H1 (cell line): ENCODE results near the gene ESRP2. TPM values are rescaled to one million over a fixed set of nuclear protein-coding genes. Genes with fewer than 3 reads are reported as not detected.

Experiments used
- CTCF ChIA-PET: fragments of 300-600 bp; sonication (Branson Sonifier 250); formaldehyde crosslinking; loops from one replicate; lab custom pipeline; 2021; ENCODE audit not compliant: partially characterized antibody; lab: Charles Lee
- POLR2A ChIA-PET: fragments of 300-600 bp; sonication (Branson Sonifier 250); formaldehyde crosslinking; loops from one replicate; lab custom pipeline; 2021; ENCODE audit warnings: inconsistent platforms; ENCODE audit not compliant: partially characterized antibody; lab: Charles Lee
- DNase-seq, 2 experiments: peaks; one replicate each; pipeline versions ENCODE4 v3.0.0 to v3.0.0-alpha.2; 2010 to 2022; ENCODE audit warnings: low spot score in 2 of 2, low read depth in 1 of 2, mixed read lengths in 1 of 2
- FAIRE-seq: peaks from 2 replicates; lab custom pipeline; 2011; peaks lifted over from hg19 to GRCh38; lab: Jason Lieb, UNC
- H2AFZ ChIP-seq: 2 replicates; pipeline ENCODE4 v1.8.1; 2012; ENCODE audit warnings: low read length, inconsistent platforms
- H2AK5ac ChIP-seq: 2 replicates; pipeline ENCODE4 v1.6.1; 2013; ENCODE audit warnings: low read depth, low read length
- H2BK120ac ChIP-seq: replicated peaks from 2 replicates; pipeline ENCODE3; 2013; ENCODE audit warnings: low read depth, low read length, inconsistent platforms
- H2BK12ac ChIP-seq: 2 replicates; pipeline ENCODE4 v1.6.1; 2013; ENCODE audit warnings: low read depth, low read length
- H2BK15ac ChIP-seq: 2 replicates; pipeline ENCODE4 v1.6.1; 2013; ENCODE audit warnings: low read length
- H2BK20ac ChIP-seq: 2 replicates; pipeline ENCODE4 v1.6.1; 2013; ENCODE audit warnings: low read length
- H2BK5ac ChIP-seq: 2 replicates; pipeline ENCODE4 v1.6.1; 2013; ENCODE audit warnings: low read depth, low read length
- H3K14ac ChIP-seq: 2 replicates; pipeline ENCODE4 v1.6.1; 2013; ENCODE audit warnings: inconsistent platforms; ENCODE audit not compliant: insufficient read length
- H3K18ac ChIP-seq: 2 replicates; pipeline ENCODE4 v1.6.1; 2013; ENCODE audit warnings: low read length; ENCODE audit errors: extremely low read depth
- H3K23ac ChIP-seq: 2 replicates; pipeline ENCODE4 v1.6.1; 2013; ENCODE audit warnings: inconsistent platforms; ENCODE audit not compliant: insufficient read length
- H3K23me2 ChIP-seq: 2 replicates; pipeline ENCODE4 v1.6.1; 2013; ENCODE audit warnings: low read depth, low read length
- H3K27ac ChIP-seq: 2 replicates; pipeline ENCODE4 v1.6.1; 2011; ENCODE audit warnings: low read depth, low read length, inconsistent platforms
- H3K27me3 ChIP-seq, 4 experiments: replicated peaks in 1 of 4; 1 replicate in 1 of 4; 2 replicates in 3 of 4; pipeline versions ENCODE4 v1.6.1 to v1.8.1; 2011 to 2013; ENCODE audit warnings: low read length in 3 of 4, mild to moderate bottlenecking in 3 of 4, inconsistent platforms in 2 of 4, mixed read lengths in 2 of 4, moderate library complexity in 1 of 4; ENCODE audit not compliant: control insufficient read depth in 3 of 4, insufficient read depth in 3 of 4; ENCODE audit errors: extremely low read depth in 1 of 4
- H3K36me3 ChIP-seq, 4 experiments: 2 replicates each; pipeline versions ENCODE4 v1.6.1 to v1.8.1; 2011 to 2013; ENCODE audit warnings: mild to moderate bottlenecking in 4 of 4, low read length in 3 of 4, moderate library complexity in 2 of 4, control low read depth in 1 of 4, inconsistent platforms in 1 of 4; ENCODE audit not compliant: insufficient read depth in 4 of 4, control insufficient read depth in 2 of 4
- H3K4ac ChIP-seq: replicated peaks from 2 replicates; pipeline ENCODE3; 2013; ENCODE audit warnings: low read length, low read depth, mixed read lengths, inconsistent platforms; ENCODE audit not compliant: insufficient read length
- H3K4me1 ChIP-seq, 4 experiments: replicated peaks in 1 of 4; 1 replicate in 1 of 4; 2 replicates in 3 of 4; pipeline versions ENCODE4 v1.6.1 to v1.8.1; 2011 to 2013; ENCODE audit warnings: low read length in 3 of 4, inconsistent platforms in 2 of 4, mixed read lengths in 1 of 4; ENCODE audit not compliant: insufficient read depth in 4 of 4, control insufficient read depth in 3 of 4
- H3K4me2 ChIP-seq, 2 experiments: 2 replicates each; pipeline versions ENCODE4 v1.6.1 to v1.8.1; 2011 to 2013; ENCODE audit warnings: low read depth in 2 of 2, low read length in 2 of 2, control low read depth in 1 of 2, inconsistent platforms in 1 of 2, mild to moderate bottlenecking in 1 of 2; ENCODE audit not compliant: insufficient read depth in 1 of 2
- H3K4me3 ChIP-seq, 4 experiments: fragments of 200-600, 300-600 bp in 1 of 4; sonication (generic), shearing (Covaris generic), sonication (Bioruptor Twin) in 1 of 4; 2 replicates each; pipeline versions ENCODE4 v1.5.1 to v1.8.1; 2011 to 2016; ENCODE audit warnings: low read length in 4 of 4, low read depth in 3 of 4, control low read depth in 2 of 4, inconsistent platforms in 2 of 4, mild to moderate bottlenecking in 2 of 4, mixed read lengths in 1 of 4, moderate library complexity in 1 of 4; ENCODE audit not compliant: insufficient read depth in 2 of 4; ENCODE audit errors: extremely low read depth in 1 of 4
- H3K56ac ChIP-seq: replicated peaks from 2 replicates; pipeline ENCODE3; 2013; ENCODE audit warnings: low read depth, mild to moderate bottlenecking, mixed read lengths, low read length, inconsistent platforms; ENCODE audit not compliant: insufficient read length
- H3K79me1 ChIP-seq: 2 replicates; pipeline ENCODE4 v1.6.1; 2013; ENCODE audit warnings: low read depth, low read length, control low read depth
- H3K79me2 ChIP-seq, 2 experiments: 2 replicates each; pipeline versions ENCODE4 v1.6.1 to v1.8.1; 2012 to 2013; ENCODE audit warnings: low read length in 2 of 2, mild to moderate bottlenecking in 2 of 2, inconsistent platforms in 1 of 2; ENCODE audit not compliant: insufficient read depth in 2 of 2, control insufficient read depth in 1 of 2
- H3K9ac ChIP-seq, 4 experiments: replicated peaks in 1 of 4; 1 replicate in 1 of 4; 2 replicates in 3 of 4; pipeline versions ENCODE4 v1.6.1 to v1.8.1; 2011 to 2013; ENCODE audit warnings: low read depth in 3 of 4, low read length in 3 of 4, control low read depth in 2 of 4, mild to moderate bottlenecking in 2 of 4, moderate library complexity in 2 of 4, inconsistent platforms in 1 of 4; ENCODE audit errors: extremely low read depth in 1 of 4
- H3K9me3 ChIP-seq, 2 experiments: 2 replicates each; pipeline versions ENCODE4 v1.6.1 to v1.8.1; 2012 to 2013; ENCODE audit warnings: mild to moderate bottlenecking in 2 of 2, moderate library complexity in 2 of 2, control low read depth in 1 of 2, inconsistent platforms in 1 of 2, low read depth in 1 of 2, low read length in 1 of 2, mixed read lengths in 1 of 2; ENCODE audit not compliant: insufficient read depth in 2 of 2
- H4K20me1 ChIP-seq, 2 experiments: replicated peaks in 1 of 2; 2 replicates each; pipeline versions ENCODE3 to v1.8.1; 2011 to 2013; ENCODE audit warnings: inconsistent platforms in 2 of 2, low read length in 2 of 2, mild to moderate bottlenecking in 1 of 2; ENCODE audit not compliant: insufficient read depth in 2 of 2, control insufficient read depth in 1 of 2
- H4K5ac ChIP-seq: 2 replicates; pipeline ENCODE4 v1.6.1; 2013; ENCODE audit warnings: low read length, low read depth, mixed read lengths, inconsistent platforms; ENCODE audit not compliant: insufficient read length
- H4K8ac ChIP-seq: 2 replicates; pipeline ENCODE4 v1.8.0; 2013; ENCODE audit warnings: mild to moderate bottlenecking, moderate library complexity, low read length, inconsistent platforms; ENCODE audit not compliant: insufficient read depth; ENCODE audit errors: extremely low read depth
- H4K91ac ChIP-seq: replicated peaks from 2 replicates; pipeline ENCODE3; 2013; ENCODE audit warnings: low read length, mixed read lengths, inconsistent platforms; ENCODE audit not compliant: insufficient read length
- BACH1 ChIP-seq: IDR thresholded peaks from 2 replicates; pipeline ENCODE4 v1.6.1; 2012; ENCODE audit warnings: low read length, improper control_type of control experiment
- CHD1 ChIP-seq: IDR thresholded peaks from 2 replicates; pipeline ENCODE4 v1.6.1; 2012; ENCODE audit warnings: low read depth, low read length, improper control_type of control experiment
- CHD2 ChIP-seq: IDR thresholded peaks from 2 replicates; pipeline ENCODE4 v1.6.1; 2012; ENCODE audit warnings: low read length, improper control_type of control experiment
- FOSL1 ChIP-seq: IDR thresholded peaks from 2 replicates; pipeline ENCODE4 v1.6.1; 2011; ENCODE audit warnings: mild to moderate bottlenecking, low read depth, low read length, moderate library complexity; ENCODE audit not compliant: insufficient read depth
- JUN ChIP-seq: IDR thresholded peaks from 2 replicates; pipeline ENCODE4 v1.6.1; 2011; ENCODE audit warnings: low read depth, mild to moderate bottlenecking, improper control_type of control experiment, low read length
- JUND ChIP-seq: IDR thresholded peaks from 2 replicates; pipeline ENCODE4 v1.6.1; 2011; ENCODE audit warnings: mild to moderate bottlenecking, improper control_type of control experiment, low read length
- KDM1A ChIP-seq: fragments of 200-600, 300-600 bp; sonication (generic); IDR thresholded peaks from 2 replicates; pipeline ENCODE4 v1.7.1; 2016; ENCODE audit warnings: mild to moderate bottlenecking, low read length, borderline replicate concordance
- RBBP5 ChIP-seq: IDR thresholded peaks from 2 replicates; pipeline ENCODE4 v1.7.1; 2012; ENCODE audit warnings: low read depth, mild to moderate bottlenecking, inconsistent platforms, low read length, moderate library complexity, borderline replicate concordance
- SIX5 ChIP-seq: IDR thresholded peaks from 2 replicates; pipeline ENCODE4 v1.6.1; 2011; ENCODE audit warnings: mild to moderate bottlenecking, low read depth, low read length
- SUZ12 ChIP-seq: fragments of 200-600 bp; sonication (generic); IDR thresholded peaks from 2 replicates; pipeline ENCODE4 v1.6.1; 2012; ENCODE audit warnings: mild to moderate bottlenecking, inconsistent platforms, low read length, moderate library complexity, mixed read lengths
- TBP ChIP-seq: IDR thresholded peaks from 2 replicates; pipeline ENCODE4 v1.6.1; 2011; ENCODE audit warnings: low read depth, low read length, improper control_type of control experiment
- WGBS, 2 experiments: shearing (Covaris generic) in 1 of 2; methylation state at CpG; one replicate each; pipeline versions ENCODE4 v1.1.6 to v1.1.7; 2013 to 2015; ENCODE audit warnings: low lambda C conversion rate in 2 of 2, mixed read lengths in 2 of 2, inconsistent platforms in 1 of 2, low coverage in 1 of 2, missing lambda C conversion rate in 1 of 2; ENCODE audit not compliant: insufficient replicate concordance in 2 of 2, insufficient coverage in 1 of 2, insufficient read length in 1 of 2; ENCODE audit errors: extremely low coverage in 1 of 2, missing lambda C conversion rate in 1 of 2; 5-methylcytosine and 5-hydroxymethylcytosine counted together
- polyA plus RNA-seq, 7 experiments: library from polyadenylated mRNA; depleted of rRNA in 3 of 7; stranded (reverse) in 5 of 7; unstranded in 2 of 7; fragments of >200 nt in 5 of 7; fragments of 200-250 nt in 2 of 7; gene quantifications; 1 replicate in 5 of 7; 2 replicates in 1 of 7; 4 replicates in 1 of 7; pipeline versions ENCODE4 v1.2.1 to v1.2.3, GENCODE V29; 2011 to 2013; ENCODE audit warnings: missing spikeins in 2 of 7, mixed read lengths in 2 of 7
- total RNA-seq: library from RNA; stranded (reverse); fragmentation: NEBNext Ultra II Directional; extraction: Animal tissue kit (Norgen Biotek cat#: 25700); gene quantifications from 2 replicates; pipeline ENCODE4 v1.2.1, GENCODE V29; 2021
- TF ChIP-seq, protein P1 (sequence below), 3 experiments: IDR thresholded peaks; 1 replicate in 2 of 3; 2 replicates in 1 of 3; pipeline versions ENCODE4 v1.5.1 to v1.6.1; 2011; ENCODE audit warnings: low read length in 3 of 3, mild to moderate bottlenecking in 3 of 3, inconsistent platforms in 2 of 3, low read depth in 1 of 3, moderate library complexity in 1 of 3; ENCODE audit not compliant: insufficient read depth in 1 of 3; ENCODE audit errors: control extremely low read depth in 1 of 3

ESRP2 gene
- total and polyA plus RNA-seq, 2 of the 8 experiments (the other 6 are each of a cell fraction or from before 2014, with no cell fraction given), result 35.1 to 45.8 TPM

DNA sequence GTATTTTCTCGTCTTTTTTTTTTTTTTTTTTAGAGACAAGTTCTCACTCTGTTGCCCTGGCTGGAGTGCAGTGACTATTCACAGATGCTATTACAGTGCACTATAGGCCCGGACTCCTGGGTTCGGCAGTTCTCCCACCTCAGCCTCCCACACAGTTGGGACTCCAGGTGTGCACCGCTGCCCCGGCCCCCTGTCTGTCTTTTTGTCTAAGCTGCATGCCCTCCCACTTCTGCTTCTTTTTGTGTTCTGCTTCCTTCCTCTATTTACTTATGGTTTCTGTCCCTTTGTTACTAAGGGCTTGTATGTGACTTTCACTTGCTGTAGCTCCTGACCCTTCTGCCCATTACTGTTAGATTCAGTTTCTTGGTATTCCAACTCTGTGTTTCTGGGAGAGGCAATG lies 48.9 kb upstream of the ESRP2 start:
- 98% methylated on average over 4 of the region's 5 CpGs; no CpG with 5 or more reads in 1 of the 2 experiments for WGBS, 2 experiments
- Histone ChIP-seq H4K8ac (no peak overlapping the region), H3K23me2 (no peaks in the 10 kb centered on the region), H3K14ac (no peak overlapping the region), H3K23ac (no peak overlapping the region), H3K4me1 (no peaks in the 10 kb centered on the region), H2BK20ac (no peak overlapping the region), H3K18ac (no peak overlapping the region), H3K4ac (no peak overlapping the region), H3K9me3 (no peaks in the 10 kb centered on the region), H4K91ac (no peak overlapping the region), H2BK120ac (no peak overlapping the region), H4K5ac (no peak overlapping the region), H2AFZ (no peak overlapping the region), H3K79me1 (0 out of 2 replicates have a peak, but pooled peaks cover 3% of the 10 kb centered on the region), H3K79me2 (no peaks in the 10 kb centered on the region), H3K9ac (no peak overlapping the region), H3K4me2 (no peak overlapping the region), H3K36me3 (peaks cover 0 to 3% (median 0%) of the 10 kb centered on the region in 4 experiments; a peak in 2 of 8 replicates), H3K27ac (no peak overlapping the region), H3K27me3 (no peaks in the 10 kb centered on the region), H2BK12ac (no peak overlapping the region), H2BK5ac (no peak overlapping the region), H2BK15ac (no peak overlapping the region), H3K4me3 (no peak overlapping the region), H2AK5ac (no peak overlapping the region), H4K20me1 (peaks cover 2 to 15% of the 10 kb centered on the region in 2 experiments), H3K56ac (no peak overlapping the region)
- ChIA-PET POLR2A (interaction anchor here (0.8 to 4.9 kb wide), 3 partner anchors 15 to 48 kb away, joined by 3 to 19 read pairs (median 11); partner anchors contain the start of genes PRMT7 and SLC7A6OS), CTCF (interaction anchor here (0.5 to 20.4 kb wide), 8 partner anchors 8 to 343 kb away, joined by 3 to 233 read pairs (median 5); partner anchors contain the start of gene SLC7A6)
- no peak for DNase-seq
- FAIRE-seq, result no peak
- TF ChIP-seq, protein P1, sequence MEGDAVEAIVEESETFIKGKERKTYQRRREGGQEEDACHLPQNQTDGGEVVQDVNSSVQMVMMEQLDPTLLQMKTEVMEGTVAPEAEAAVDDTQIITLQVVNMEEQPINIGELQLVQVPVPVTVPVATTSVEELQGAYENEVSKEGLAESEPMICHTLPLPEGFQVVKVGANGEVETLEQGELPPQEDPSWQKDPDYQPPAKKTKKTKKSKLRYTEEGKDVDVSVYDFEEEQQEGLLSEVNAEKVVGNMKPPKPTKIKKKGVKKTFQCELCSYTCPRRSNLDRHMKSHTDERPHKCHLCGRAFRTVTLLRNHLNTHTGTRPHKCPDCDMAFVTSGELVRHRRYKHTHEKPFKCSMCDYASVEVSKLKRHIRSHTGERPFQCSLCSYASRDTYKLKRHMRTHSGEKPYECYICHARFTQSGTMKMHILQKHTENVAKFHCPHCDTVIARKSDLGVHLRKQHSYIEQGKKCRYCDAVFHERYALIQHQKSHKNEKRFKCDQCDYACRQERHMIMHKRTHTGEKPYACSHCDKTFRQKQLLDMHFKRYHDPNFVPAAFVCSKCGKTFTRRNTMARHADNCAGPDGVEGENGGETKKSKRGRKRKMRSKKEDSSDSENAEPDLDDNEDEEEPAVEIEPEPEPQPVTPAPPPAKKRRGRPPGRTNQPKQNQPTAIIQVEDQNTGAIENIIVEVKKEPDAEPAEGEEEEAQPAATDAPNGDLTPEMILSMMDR (IDR thresholded peaks at IDR 0.05; ENCODE audit: control extremely low read depth in 1 of 3, insufficient read depth in 1 of 3, low read depth in 1 of 3, low read length in 3 of 3), result no peak
- TF ChIP-seq JUN (no peak), SIX5 (no peak), CHD2 (no peak), KDM1A (no peak), SUZ12 (no peak), FOSL1 (no peak), CHD1 (no peak), BACH1 (no peak), RBBP5 (no peak), TBP (no peak), JUND (no peak)
